ENCODE results near the gene PDE5A.

PDE5A gene

GRCh38 chr4:119521268-119521667 is 107.3 kb downstream of the PDE5A start:
- DNase-seq (ENCODE audit: low spot score) = no peak

- DNase-seq (ENCODE audit: low spot score) = no peak
Measured at GRCh38 chr4:119518915-119519410, 109.6 kb downstream of the PDE5A start.

GRCh38 chr4:119518230-119518892 is 110.2 kb downstream of the PDE5A start:
- no peak for DNase-seq (ENCODE audit: low spot score)

GRCh38 chr4:119517361-119518229 is 111.0 kb downstream of the PDE5A start:
- DNase-seq (ENCODE audit: low spot score) = no peak

GRCh38 chr4:119512398-119512797 is 116.2 kb downstream of the PDE5A start:
- no peak for DNase-seq (ENCODE audit: low spot score)

GRCh38 chr4:119510395-119511149 is 118.0 kb downstream of the PDE5A start:
- no peak for DNase-seq (ENCODE audit: low spot score)

- DNase-seq (ENCODE audit: low spot score) = no peak
Measured at GRCh38 chr4:119508281-119508680, 120.3 kb downstream of the PDE5A start.

GRCh38 chr4:119506806-119507205 is 121.8 kb downstream of the PDE5A start:
- no peak for DNase-seq (ENCODE audit: low spot score)

GRCh38 chr4:119504616-119505015 is 124.0 kb downstream of the PDE5A start:
- DNase-seq (ENCODE audit: low spot score) = no peak

GRCh38 chr4:119501740-119502139 is 126.9 kb downstream of the PDE5A start:
- DNase-seq (ENCODE audit: low spot score) = no peak

- DNase-seq (ENCODE audit: low spot score) = no peak
Measured at GRCh38 chr4:119498527-119498926, 130.1 kb downstream of the PDE5A start.

- DNase-seq (ENCODE audit: low spot score) = no peak
Measured at GRCh38 chr4:119493886-119494285, 134.7 kb downstream of the PDE5A start.

- DNase-seq (ENCODE audit: low spot score) = no peak
Measured at GRCh38 chr4:119493419-119493818, 135.2 kb downstream of the PDE5A start.

GRCh38 chr4:119490335-119490734 is 138.3 kb downstream of the PDE5A start:
- DNase-seq (ENCODE audit: low spot score) = no peak

GRCh38 chr4:119489305-119489704 is 139.3 kb downstream of the PDE5A start:
- DNase-seq (ENCODE audit: low spot score) = no peak

- no peak for DNase-seq (ENCODE audit: low spot score)
Measured at GRCh38 chr4:119480331-119480730, 148.3 kb downstream of the PDE5A start.

- no peak for DNase-seq (ENCODE audit: low spot score)
Measured at GRCh38 chr4:119479835-119480234, 148.8 kb downstream of the PDE5A start.

GRCh38 chr4:119479180-119479808 is 149.3 kb downstream of the PDE5A start:
- DNase-seq (ENCODE audit: low spot score) = no peak

- DNase-seq (ENCODE audit: low spot score) = no peak
Measured at GRCh38 chr4:119478446-119479179, 150.0 kb downstream of the PDE5A start.

GRCh38 chr4:119477412-119478053 is 151.1 kb downstream of the PDE5A start:
- DNase-seq (ENCODE audit: low spot score) = no peak

GRCh38 chr4:119471259-119471658 is 157.3 kb downstream of the PDE5A start:
- DNase-seq (ENCODE audit: low spot score) = no peak
